T-helper 2 cell treated with Interferon-gamma antibody and Interleukin-4, amounts not matched to agents 5 μg/mL and 100 μg/mL, for 36 hours (primary cell): Measurements from ENCODE around the gene PLAAT1.

Source experiments
- DNase-seq: peaks from one replicate; pipeline ENCODE4 v3.0.0; 2021; ENCODE audit warnings: low spot score
- H3K27ac Mint-ChIP-seq: one replicate; pipeline ENCODE4 v1.8.0; 2021; ENCODE audit warnings: mild to moderate bottlenecking, mixed read lengths
- H3K27me3 Mint-ChIP-seq: one replicate; pipeline ENCODE4 v1.8.0; 2021; ENCODE audit warnings: low read depth, mixed read lengths
- H3K36me3 Mint-ChIP-seq: one replicate; pipeline ENCODE4 v1.8.0; 2021; ENCODE audit warnings: low read depth, mixed read lengths
- H3K4me1 Mint-ChIP-seq: one replicate; pipeline ENCODE4 v1.8.0; 2021; ENCODE audit warnings: low read depth, mixed read lengths
- H3K4me3 Mint-ChIP-seq: one replicate; pipeline ENCODE4 v1.8.0; 2022; ENCODE audit warnings: mild to moderate bottlenecking, moderate library complexity, mixed read lengths
- H3K9me3 Mint-ChIP-seq: one replicate; pipeline ENCODE4 v1.8.0; 2021; ENCODE audit warnings: mixed read lengths

The PLAAT1 gene

DNA sequence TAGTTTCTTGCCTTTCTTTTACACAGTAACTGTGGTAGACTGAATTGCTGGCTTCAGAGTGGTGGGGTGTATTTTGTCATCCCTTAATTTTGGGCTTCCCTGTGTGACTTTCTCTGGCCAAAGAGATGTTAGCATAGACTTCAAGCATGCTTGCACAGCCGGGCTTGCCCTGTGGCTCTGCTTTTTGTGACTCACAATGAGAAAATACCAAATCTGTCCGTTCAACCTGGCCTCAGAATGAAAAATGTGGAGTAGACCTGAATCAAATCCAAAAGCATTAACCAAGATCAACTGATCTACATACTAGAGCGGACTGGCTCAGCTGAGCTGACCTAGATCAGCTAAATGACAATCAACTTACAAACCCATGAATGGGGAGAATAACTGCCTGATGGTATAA is 51.4 kb downstream of the PLAAT1 start:
- H3K9me3 Mint-ChIP-seq = peaks cover 13% of the 10 kb centered on the region
- H3K27ac Mint-ChIP-seq = no peak overlapping the region
- no peaks in the 10 kb centered on the region for H3K27me3 Mint-ChIP-seq
- no peak for DNase-seq
- H3K36me3 Mint-ChIP-seq = no peaks in the 10 kb centered on the region
- H3K4me1 Mint-ChIP-seq = no peaks in the 10 kb centered on the region
- no peak overlapping the region for H3K4me3 Mint-ChIP-seq

- H3K36me3 Mint-ChIP-seq = no peaks in the 10 kb centered on the region
- DNase-seq = no peak
- peaks cover 7% of the 10 kb centered on the region for H3K9me3 Mint-ChIP-seq
- no peaks in the 10 kb centered on the region for H3K4me1 Mint-ChIP-seq
- H3K4me3 Mint-ChIP-seq = no peak overlapping the region
- no peaks in the 10 kb centered on the region for H3K27me3 Mint-ChIP-seq
- H3K27ac Mint-ChIP-seq = no peak overlapping the region
Observed at GRCh38 chr3:193295985-193296384, 55.0 kb downstream of the PLAAT1 start.

GRCh38 chr3:193297421-193297820 is 56.4 kb downstream of the PLAAT1 start:
- Mint-ChIP-seq H3K9me3 (peaks cover 2% of the 10 kb centered on the region), H3K4me1 (no peaks in the 10 kb centered on the region), H3K4me3 (no peak overlapping the region), H3K27ac (no peak overlapping the region), H3K36me3 (no peaks in the 10 kb centered on the region), H3K27me3 (no peaks in the 10 kb centered on the region)
- DNase-seq = no peak

DNA sequence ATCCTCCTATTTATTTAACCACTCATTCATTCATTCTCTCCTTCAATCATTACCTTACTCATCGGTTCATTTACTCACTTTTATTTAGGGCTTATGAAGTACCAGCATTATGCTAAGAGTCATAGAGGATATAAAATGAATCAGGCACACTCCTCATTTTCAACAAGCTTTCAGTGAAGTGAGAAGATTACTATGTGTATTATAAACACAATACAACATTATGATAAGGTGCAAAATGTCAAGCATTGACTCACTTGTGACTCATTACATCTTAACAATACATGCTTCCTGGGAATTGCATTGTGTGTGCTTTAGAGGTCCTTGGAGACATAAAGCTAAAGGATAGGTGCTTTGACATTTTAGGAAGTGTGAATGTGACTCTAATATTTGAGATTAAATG is 60.4 kb downstream of the PLAAT1 start:
- Mint-ChIP-seq H3K9me3 (no peaks in the 10 kb centered on the region), H3K27me3 (peaks cover 2% of the 10 kb centered on the region), H3K27ac (no peak overlapping the region), H3K36me3 (no peaks in the 10 kb centered on the region), H3K4me3 (no peak overlapping the region), H3K4me1 (no peaks in the 10 kb centered on the region)
- no peak for DNase-seq

- no peak overlapping the region for H3K27ac Mint-ChIP-seq
- DNase-seq = no peak
- H3K27me3 Mint-ChIP-seq = peaks cover 2% of the 10 kb centered on the region
Observed at GRCh38 chr3:193305356-193305755, 64.3 kb downstream of the PLAAT1 start.

GRCh38 chr3:193310914-193311723 is 70.1 kb downstream of the PLAAT1 start:
- Mint-ChIP-seq H3K9me3 (no peaks in the 10 kb centered on the region), H3K27me3 (peaks cover under 1% of the 10 kb centered on the region), H3K4me1 (no peaks in the 10 kb centered on the region), H3K36me3 (no peaks in the 10 kb centered on the region), H3K4me3 (no peak overlapping the region), H3K27ac (no peak overlapping the region)
- DNase-seq = no peak

More at GRCh38 chr3:193305356-193305755, 64.3 kb downstream of the PLAAT1 start:
- no peaks in the 10 kb centered on the region for H3K36me3 Mint-ChIP-seq
- no peaks in the 10 kb centered on the region for H3K4me1 Mint-ChIP-seq
- no peaks in the 10 kb centered on the region for H3K9me3 Mint-ChIP-seq
- no peak overlapping the region for H3K4me3 Mint-ChIP-seq

DNA sequence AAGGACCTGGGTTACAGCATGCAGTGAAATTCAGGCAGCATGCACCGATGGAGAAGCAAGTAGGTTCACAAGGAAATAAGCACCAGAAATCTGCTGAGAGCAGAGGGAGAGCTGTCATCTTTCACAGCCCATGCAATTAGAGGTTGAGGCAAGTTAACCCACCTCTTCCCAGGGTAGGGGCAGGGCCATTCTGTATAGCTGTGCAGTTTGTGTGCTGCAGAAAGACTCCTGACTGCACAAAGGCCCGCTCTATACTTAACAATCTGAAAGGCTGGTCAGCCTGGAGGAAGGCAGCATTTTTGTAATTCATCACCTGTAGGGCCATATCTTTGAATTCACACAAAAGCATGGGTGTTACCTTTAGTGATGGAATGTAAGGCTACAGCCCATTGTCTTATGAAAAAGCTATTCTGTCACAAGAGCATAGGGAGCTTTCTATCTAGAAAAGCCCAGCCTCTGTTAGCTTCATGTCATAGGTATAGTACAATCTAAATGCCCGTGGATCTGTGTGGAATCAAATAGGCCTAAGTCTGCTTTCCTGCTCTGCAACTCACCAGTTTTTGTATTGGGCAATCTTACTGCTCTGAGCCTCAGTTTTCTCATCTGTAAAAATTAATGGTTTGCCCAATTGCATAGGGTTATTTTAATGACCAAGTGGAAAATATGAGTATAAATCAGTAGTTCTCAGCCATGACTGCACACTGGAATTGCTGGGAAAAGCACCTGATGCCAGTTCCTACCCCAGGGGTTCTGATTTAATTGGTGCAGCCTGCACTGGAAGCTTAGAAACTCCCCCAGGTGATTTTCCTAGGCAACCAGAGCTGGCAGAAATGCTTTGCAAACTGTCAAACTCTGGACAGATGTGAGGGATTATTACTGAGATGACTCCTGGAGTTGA is 72.3 kb downstream of the PLAAT1 start:
- no peaks in the 10 kb centered on the region for H3K9me3 Mint-ChIP-seq
- H3K4me1 Mint-ChIP-seq = no peaks in the 10 kb centered on the region
- no peak overlapping the region for H3K27ac Mint-ChIP-seq
- DNase-seq = no peak
- H3K36me3 Mint-ChIP-seq = no peaks in the 10 kb centered on the region
- no peak overlapping the region for H3K4me3 Mint-ChIP-seq
- no peaks in the 10 kb centered on the region for H3K27me3 Mint-ChIP-seq

- Mint-ChIP-seq H3K27me3 (no peaks in the 10 kb centered on the region), H3K4me1 (no peaks in the 10 kb centered on the region), H3K27ac (no peak overlapping the region), H3K9me3 (no peaks in the 10 kb centered on the region), H3K36me3 (no peaks in the 10 kb centered on the region), H3K4me3 (no peak overlapping the region)
- no peak for DNase-seq
Observed at GRCh38 chr3:193314161-193314560, 73.1 kb downstream of the PLAAT1 start.

DNA sequence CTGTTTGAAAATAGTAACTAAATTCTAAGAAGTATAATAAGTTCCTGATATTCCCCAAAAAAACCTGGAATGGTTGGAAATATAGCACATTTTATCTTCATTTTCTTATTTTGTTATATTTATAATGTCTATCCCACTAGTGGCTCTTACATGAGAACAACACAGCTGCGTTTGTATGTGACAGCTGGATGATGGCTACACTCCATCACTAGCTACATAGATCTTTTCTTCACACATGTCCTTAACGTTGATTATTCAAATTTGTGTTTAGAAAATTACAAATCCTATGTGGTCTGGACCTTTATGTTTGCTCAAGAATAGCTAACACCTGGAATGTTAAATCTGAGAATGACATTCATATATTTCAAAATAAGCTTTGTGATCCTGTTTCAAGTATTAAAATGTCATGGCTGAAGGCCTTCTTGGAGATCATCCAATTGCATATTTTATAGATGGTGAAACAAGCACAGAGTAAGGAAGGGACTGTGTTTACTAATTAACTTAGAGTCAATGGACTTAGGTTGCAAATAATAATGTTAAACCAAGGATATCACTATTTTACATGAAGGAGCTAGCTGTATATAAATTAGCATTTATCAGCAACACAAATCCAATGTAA is 76.8 kb downstream of the PLAAT1 start:
- no peaks in the 10 kb centered on the region for H3K27me3 Mint-ChIP-seq
- DNase-seq = no peak
- no peaks in the 10 kb centered on the region for H3K4me1 Mint-ChIP-seq
- no peaks in the 10 kb centered on the region for H3K9me3 Mint-ChIP-seq
- no peaks in the 10 kb centered on the region for H3K36me3 Mint-ChIP-seq
- no peak overlapping the region for H3K4me3 Mint-ChIP-seq
- H3K27ac Mint-ChIP-seq = no peak overlapping the region
